A549 treated with DMSO at 1 μM for 4 hours (cell line): ENCODE data around the gene POM121L12. TPM values are rescaled to one million over a fixed set of nuclear protein-coding genes. Genes with fewer than 3 reads are reported as not detected.

Experiments
- total RNA-seq: library from RNA; stranded (reverse); fragments of 200-300 nt; extraction: Qiagen RNA extraction; gene quantifications from 5 replicates; pipeline ENCODE4 v1.2.3, GENCODE V29; 2022; ENCODE audit warnings: low read depth

Gene POM121L12
- not detected in 5 replicates for total RNA-seq

GRCh38 chr7:53035499-53036412 is at the start of gene POM121L12:
Gene POM121L12, plus strand, starts transcription at chr7:53035633. Its CDS starts 39 bp downstream, at chr7:53035672.

